ENCODE data around the gene KCNK10.

DNA sequence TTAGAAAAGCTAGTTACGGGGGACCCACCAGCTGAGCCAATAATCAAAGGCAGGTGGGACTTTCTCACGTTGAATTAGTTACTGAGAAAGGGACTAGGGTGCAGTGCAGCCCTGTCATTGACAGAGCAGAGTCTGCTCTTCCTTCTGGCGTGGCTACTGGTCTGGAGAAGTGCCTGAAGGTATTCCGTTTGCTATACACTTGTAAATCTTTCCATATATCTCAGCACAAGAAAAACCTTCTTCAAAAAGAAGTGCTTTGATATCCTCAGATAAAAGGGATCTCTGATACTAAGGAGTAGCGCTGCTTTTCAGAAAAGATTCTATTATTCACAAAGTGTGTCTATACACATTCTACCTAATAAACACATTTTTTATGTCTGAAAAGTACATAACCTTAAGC, 91.5 kb downstream of the KCNK10 start:
- TF ChIP-seq CBX8 (IDR thresholded peaks at IDR 0.05): no peak
- TF ChIP-seq, protein P1, sequence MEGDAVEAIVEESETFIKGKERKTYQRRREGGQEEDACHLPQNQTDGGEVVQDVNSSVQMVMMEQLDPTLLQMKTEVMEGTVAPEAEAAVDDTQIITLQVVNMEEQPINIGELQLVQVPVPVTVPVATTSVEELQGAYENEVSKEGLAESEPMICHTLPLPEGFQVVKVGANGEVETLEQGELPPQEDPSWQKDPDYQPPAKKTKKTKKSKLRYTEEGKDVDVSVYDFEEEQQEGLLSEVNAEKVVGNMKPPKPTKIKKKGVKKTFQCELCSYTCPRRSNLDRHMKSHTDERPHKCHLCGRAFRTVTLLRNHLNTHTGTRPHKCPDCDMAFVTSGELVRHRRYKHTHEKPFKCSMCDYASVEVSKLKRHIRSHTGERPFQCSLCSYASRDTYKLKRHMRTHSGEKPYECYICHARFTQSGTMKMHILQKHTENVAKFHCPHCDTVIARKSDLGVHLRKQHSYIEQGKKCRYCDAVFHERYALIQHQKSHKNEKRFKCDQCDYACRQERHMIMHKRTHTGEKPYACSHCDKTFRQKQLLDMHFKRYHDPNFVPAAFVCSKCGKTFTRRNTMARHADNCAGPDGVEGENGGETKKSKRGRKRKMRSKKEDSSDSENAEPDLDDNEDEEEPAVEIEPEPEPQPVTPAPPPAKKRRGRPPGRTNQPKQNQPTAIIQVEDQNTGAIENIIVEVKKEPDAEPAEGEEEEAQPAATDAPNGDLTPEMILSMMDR (IDR thresholded peaks at IDR 0.05): no peak
- TF ChIP-seq, protein P2, sequence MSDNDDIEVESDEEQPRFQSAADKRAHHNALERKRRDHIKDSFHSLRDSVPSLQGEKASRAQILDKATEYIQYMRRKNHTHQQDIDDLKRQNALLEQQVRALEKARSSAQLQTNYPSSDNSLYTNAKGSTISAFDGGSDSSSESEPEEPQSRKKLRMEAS (IDR thresholded peaks at IDR 0.05): no peak
- TF ChIP-seq, protein P3, sequence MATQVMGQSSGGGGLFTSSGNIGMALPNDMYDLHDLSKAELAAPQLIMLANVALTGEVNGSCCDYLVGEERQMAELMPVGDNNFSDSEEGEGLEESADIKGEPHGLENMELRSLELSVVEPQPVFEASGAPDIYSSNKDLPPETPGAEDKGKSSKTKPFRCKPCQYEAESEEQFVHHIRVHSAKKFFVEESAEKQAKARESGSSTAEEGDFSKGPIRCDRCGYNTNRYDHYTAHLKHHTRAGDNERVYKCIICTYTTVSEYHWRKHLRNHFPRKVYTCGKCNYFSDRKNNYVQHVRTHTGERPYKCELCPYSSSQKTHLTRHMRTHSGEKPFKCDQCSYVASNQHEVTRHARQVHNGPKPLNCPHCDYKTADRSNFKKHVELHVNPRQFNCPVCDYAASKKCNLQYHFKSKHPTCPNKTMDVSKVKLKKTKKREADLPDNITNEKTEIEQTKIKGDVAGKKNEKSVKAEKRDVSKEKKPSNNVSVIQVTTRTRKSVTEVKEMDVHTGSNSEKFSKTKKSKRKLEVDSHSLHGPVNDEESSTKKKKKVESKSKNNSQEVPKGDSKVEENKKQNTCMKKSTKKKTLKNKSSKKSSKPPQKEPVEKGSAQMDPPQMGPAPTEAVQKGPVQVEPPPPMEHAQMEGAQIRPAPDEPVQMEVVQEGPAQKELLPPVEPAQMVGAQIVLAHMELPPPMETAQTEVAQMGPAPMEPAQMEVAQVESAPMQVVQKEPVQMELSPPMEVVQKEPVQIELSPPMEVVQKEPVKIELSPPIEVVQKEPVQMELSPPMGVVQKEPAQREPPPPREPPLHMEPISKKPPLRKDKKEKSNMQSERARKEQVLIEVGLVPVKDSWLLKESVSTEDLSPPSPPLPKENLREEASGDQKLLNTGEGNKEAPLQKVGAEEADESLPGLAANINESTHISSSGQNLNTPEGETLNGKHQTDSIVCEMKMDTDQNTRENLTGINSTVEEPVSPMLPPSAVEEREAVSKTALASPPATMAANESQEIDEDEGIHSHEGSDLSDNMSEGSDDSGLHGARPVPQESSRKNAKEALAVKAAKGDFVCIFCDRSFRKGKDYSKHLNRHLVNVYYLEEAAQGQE (IDR thresholded peaks at IDR 0.05): no peak
- no peak for TF ChIP-seq POLR2A (IDR thresholded peaks at IDR 0.05; ENCODE audit: low read length)
- no peak for TF ChIP-seq SREBF2 (IDR thresholded peaks at IDR 0.05)
- no peak for TF ChIP-seq NR3C1 (IDR thresholded peaks at IDR 0.05)
- no peak for TF ChIP-seq KDM1A (IDR thresholded peaks at IDR 0.05; ENCODE audit: low read depth)
- TF ChIP-seq PHF8 (IDR thresholded peaks at IDR 0.05; ENCODE audit: borderline replicate concordance, low read depth): no peak
- no peak for TF ChIP-seq RARB (CRISPR knock-in tag; IDR thresholded peaks at IDR 0.05)
- TF ChIP-seq RNF2 (IDR thresholded peaks at IDR 0.05; ENCODE audit: borderline replicate concordance, low read depth): no peak
- TF ChIP-seq CEBPB (IDR thresholded peaks at IDR 0.05): no peak
